H9 (cell line): Measurements from ENCODE around the gene SLC2A5. TPM values are rescaled to one million over a fixed set of nuclear protein-coding genes. Genes with fewer than 3 reads are reported as not detected.

Source experiments
- DNase-seq: peaks from one replicate; pipeline ENCODE4 v3.0.0-alpha.2; 2017
- H2AFZ ChIP-seq: one replicate; pipeline ENCODE4 v1.6.1; 2013; ENCODE audit warnings: mild to moderate bottlenecking, low read length, control low read depth, moderate library complexity
- H2AK5ac ChIP-seq: 2 replicates; pipeline ENCODE4 v1.6.1; 2013; ENCODE audit warnings: low read length, control low read depth, mixed read lengths; ENCODE audit not compliant: insufficient read length
- H2BK120ac ChIP-seq: one replicate; pipeline ENCODE4 v1.6.1; 2013; ENCODE audit warnings: low read depth, mild to moderate bottlenecking, low read length, control low read depth, inconsistent platforms; ENCODE audit not compliant: poor library complexity, severe bottlenecking
- H2BK12ac ChIP-seq: 2 replicates; pipeline ENCODE4 v1.6.1; 2013; ENCODE audit warnings: low read length, control low read depth, mixed read lengths, low read depth; ENCODE audit not compliant: insufficient read length
- H2BK15ac ChIP-seq: 2 replicates; pipeline ENCODE4 v1.6.1; 2013; ENCODE audit warnings: low read depth, low read length, control low read depth
- H2BK20ac ChIP-seq: one replicate; pipeline ENCODE4 v1.6.1; 2013; ENCODE audit warnings: low read depth, mild to moderate bottlenecking, low read length, control low read depth, inconsistent platforms; ENCODE audit not compliant: poor library complexity, severe bottlenecking
- H2BK5ac ChIP-seq: 2 replicates; pipeline ENCODE4 v1.6.1; 2013; ENCODE audit warnings: low read length, control low read depth, mixed read lengths; ENCODE audit not compliant: insufficient read length
- H3K14ac ChIP-seq: 2 replicates; pipeline ENCODE4 v1.6.1; 2013; ENCODE audit warnings: low read length, control low read depth; ENCODE audit not compliant: insufficient read depth
- H3K18ac ChIP-seq: 2 replicates; pipeline ENCODE4 v1.6.1; 2013; ENCODE audit warnings: low read depth, mild to moderate bottlenecking, mixed read lengths, low read length, control low read depth; ENCODE audit not compliant: insufficient read length
- H3K23ac ChIP-seq: 2 replicates; pipeline ENCODE4 v1.6.1; 2013; ENCODE audit warnings: low read length, control low read depth, mixed read lengths, low read depth; ENCODE audit not compliant: insufficient read length
- H3K23me2 ChIP-seq: 2 replicates; pipeline ENCODE4 v1.6.1; 2013; ENCODE audit warnings: low read depth, mild to moderate bottlenecking, mixed read lengths, low read length, control low read depth; ENCODE audit not compliant: insufficient read length, poor library complexity, severe bottlenecking
- H3K27ac ChIP-seq: 2 replicates; pipeline ENCODE4 v1.5.1; 2013; ENCODE audit warnings: low read length, control low read depth, mixed read lengths, low read depth; ENCODE audit not compliant: insufficient read length
- H3K27me3 ChIP-seq: 2 replicates; pipeline ENCODE4 v1.6.1; 2013; ENCODE audit warnings: low read length, control low read depth, inconsistent platforms; ENCODE audit not compliant: insufficient read depth
- H3K4ac ChIP-seq: 2 replicates; pipeline ENCODE4 v1.6.1; 2013; ENCODE audit warnings: low read depth, mild to moderate bottlenecking, control low read depth, inconsistent platforms, low read length, moderate library complexity
- H3K4me1 ChIP-seq: 2 replicates; pipeline ENCODE4 v1.6.1; 2013; ENCODE audit warnings: low read length, control low read depth, inconsistent platforms; ENCODE audit not compliant: insufficient read depth
- H3K4me2 ChIP-seq: 2 replicates; pipeline ENCODE4 v1.6.1; 2013; ENCODE audit warnings: low read length, control low read depth, mixed read lengths; ENCODE audit not compliant: insufficient read length, insufficient read depth
- H3K56ac ChIP-seq: 2 replicates; pipeline ENCODE4 v1.6.1; 2013; ENCODE audit warnings: low read depth, mild to moderate bottlenecking, mixed read lengths, low read length, control low read depth; ENCODE audit not compliant: insufficient read length
- H3K79me1 ChIP-seq: 2 replicates; pipeline ENCODE4 v1.6.1; 2013; ENCODE audit warnings: low read depth, mild to moderate bottlenecking, moderate library complexity, low read length, control low read depth, inconsistent platforms; ENCODE audit not compliant: insufficient read depth, poor library complexity, severe bottlenecking
- H3K79me2 ChIP-seq: 2 replicates; pipeline ENCODE4 v1.6.1; 2013; ENCODE audit warnings: low read length, control low read depth, inconsistent platforms; ENCODE audit not compliant: insufficient read depth
- H3K9ac ChIP-seq: 2 replicates; pipeline ENCODE4 v1.6.1; 2013; ENCODE audit warnings: low read length, control low read depth, mixed read lengths; ENCODE audit not compliant: insufficient read length; ENCODE audit errors: extremely low read depth
- H3K9me3 ChIP-seq: one replicate; pipeline ENCODE4 v1.6.1; 2013; ENCODE audit warnings: low read depth, low read length, inconsistent platforms; ENCODE audit not compliant: control insufficient read depth
- H3T11ph ChIP-seq: one replicate; pipeline ENCODE4 v1.6.1; 2013; ENCODE audit warnings: mild to moderate bottlenecking, low read length, control low read depth, inconsistent platforms
- H4K20me1 ChIP-seq: one replicate; pipeline ENCODE4 v1.6.1; 2013; ENCODE audit not compliant: control insufficient read depth, insufficient read length, insufficient read depth
- H4K5ac ChIP-seq: 2 replicates; pipeline ENCODE4 v1.6.1; 2013; ENCODE audit warnings: low read depth, mild to moderate bottlenecking, mixed read lengths, low read length, control low read depth; ENCODE audit not compliant: insufficient read length
- H4K8ac ChIP-seq: replicated peaks from 2 replicates; pipeline ENCODE4 v1.6.1; 2013; ENCODE audit warnings: low read length, control low read depth, mixed read lengths, low read depth; ENCODE audit not compliant: insufficient read length
- H4K91ac ChIP-seq: 2 replicates; pipeline ENCODE4 v1.6.1; 2013; ENCODE audit warnings: low read depth, mild to moderate bottlenecking, moderate library complexity, mixed read lengths, low read length, control low read depth; ENCODE audit not compliant: insufficient read length
- H3K27ac Mint-ChIP-seq, 3 experiments: 2 replicates in 2 of 3; 3 replicates in 1 of 3; pipeline ENCODE4 v1.8.0; 2020 to 2021; ENCODE audit warnings: mixed read lengths in 3 of 3, mild to moderate bottlenecking in 1 of 3, moderate library complexity in 1 of 3
- H3K27me3 Mint-ChIP-seq: 2 replicates; pipeline ENCODE4 v1.8.0; 2021; ENCODE audit warnings: low read depth, mild to moderate bottlenecking, moderate library complexity, mixed read lengths
- H3K36me3 Mint-ChIP-seq, 3 experiments: 2 replicates in 2 of 3; 3 replicates in 1 of 3; pipeline ENCODE4 v1.8.0; 2020 to 2021; ENCODE audit warnings: low read depth in 3 of 3, mixed read lengths in 3 of 3; ENCODE audit not compliant: insufficient read depth in 1 of 3
- H3K4me1 Mint-ChIP-seq, 2 experiments: 2 replicates each; pipeline ENCODE4 v1.8.0; 2020; ENCODE audit warnings: mixed read lengths in 2 of 2
- H3K4me3 Mint-ChIP-seq, 2 experiments: 2 replicates in 1 of 2; 3 replicates in 1 of 2; pipeline ENCODE4 v1.8.0; 2020 to 2021; ENCODE audit warnings: mild to moderate bottlenecking in 2 of 2, mixed read lengths in 2 of 2, moderate library complexity in 1 of 2
- H3K9me3 Mint-ChIP-seq, 2 experiments: 2 replicates in 1 of 2; 3 replicates in 1 of 2; pipeline ENCODE4 v1.8.0; 2020; ENCODE audit warnings: mild to moderate bottlenecking in 2 of 2, mixed read lengths in 2 of 2, moderate library complexity in 1 of 2
- WGBS: extraction: QIAGEN DNeasy Blood & Tissue Kit; methylation state at CpG from one replicate; pipeline ENCODE4 v1.1.7; 2013; ENCODE audit warnings: missing lambda C conversion rate, low lambda C conversion rate, mixed read lengths; ENCODE audit not compliant: insufficient read length; ENCODE audit errors: extremely low coverage; 5-methylcytosine and 5-hydroxymethylcytosine counted together
- total RNA-seq: library from RNA; stranded (reverse); gene quantifications from 2 replicates; pipeline ENCODE4 v1.2.1, GENCODE V29; 2021
- TF ChIP-seq, protein P1 (sequence below): fragments of 200-600 bp; sonication (generic); conservative IDR thresholded peaks from 3 replicates; pipeline ENCODE4 v1.8.0; 2021; ENCODE audit warnings: antibody characterized with exemption, mild to moderate bottlenecking

The SLC2A5 gene
- total RNA-seq, 1 experiment from 2014 or later, result not detected

GRCh38 chr1:9051379-9051778, 18.1 kb downstream of the SLC2A5 start:
- H2AFZ ChIP-seq, result no peak overlapping the region
- no CpG with 5 or more reads among the region's 1 CpG for WGBS
- no peak overlapping the region for H3K4ac ChIP-seq
- no peak overlapping the region for H2BK20ac ChIP-seq
- H3K4me2 ChIP-seq, result no peak overlapping the region
- H3K18ac ChIP-seq, result no peak overlapping the region
- no peak overlapping the region for H4K91ac ChIP-seq
- H3K9me3 ChIP-seq, result no peaks in the 10 kb centered on the region
- H3K79me1 ChIP-seq, result no peaks in the 10 kb centered on the region
- Mint-ChIP-seq H3K4me1 (peaks cover 13 to 18% of the 10 kb centered on the region in 2 experiments), H3K27ac (peak overlapping the region; percentile 25 to 92 (median 88); a peak in 6 of 7 replicates), H3K9me3 (no peaks in the 10 kb centered on the region), H3K27me3 (no peaks in the 10 kb centered on the region; the same call in 1 of the 2 replicates), H3K36me3 (no peaks in the 10 kb centered on the region), H3K4me3 (peak overlapping the region in 1 of 2 experiments; percentile 36; a peak in 3 of 5 replicates)
- H3K4me1 ChIP-seq, result peaks cover 7% of the 10 kb centered on the region; the same call in 1 of the 2 replicates
- no peak overlapping the region for H4K8ac ChIP-seq
- H4K5ac ChIP-seq, result no peak overlapping the region
- H3K23ac ChIP-seq, result no peak overlapping the region
- no peaks in the 10 kb centered on the region for H3K23me2 ChIP-seq
- H2BK120ac ChIP-seq, result no peak overlapping the region
- H3K79me2 ChIP-seq, result no peaks in the 10 kb centered on the region
- no peak for DNase-seq
- no peak overlapping the region for H2AK5ac ChIP-seq
- H3K14ac ChIP-seq, result no peak overlapping the region
- no peak overlapping the region for H3T11ph ChIP-seq
- H3K27me3 ChIP-seq, result no peaks in the 10 kb centered on the region
- no peak overlapping the region for H2BK5ac ChIP-seq
- no peak overlapping the region for H3K56ac ChIP-seq
- no peak overlapping the region for H3K9ac ChIP-seq
- H2BK12ac ChIP-seq, result no peak overlapping the region
- H2BK15ac ChIP-seq, result no peak overlapping the region
- TF ChIP-seq, protein P1, sequence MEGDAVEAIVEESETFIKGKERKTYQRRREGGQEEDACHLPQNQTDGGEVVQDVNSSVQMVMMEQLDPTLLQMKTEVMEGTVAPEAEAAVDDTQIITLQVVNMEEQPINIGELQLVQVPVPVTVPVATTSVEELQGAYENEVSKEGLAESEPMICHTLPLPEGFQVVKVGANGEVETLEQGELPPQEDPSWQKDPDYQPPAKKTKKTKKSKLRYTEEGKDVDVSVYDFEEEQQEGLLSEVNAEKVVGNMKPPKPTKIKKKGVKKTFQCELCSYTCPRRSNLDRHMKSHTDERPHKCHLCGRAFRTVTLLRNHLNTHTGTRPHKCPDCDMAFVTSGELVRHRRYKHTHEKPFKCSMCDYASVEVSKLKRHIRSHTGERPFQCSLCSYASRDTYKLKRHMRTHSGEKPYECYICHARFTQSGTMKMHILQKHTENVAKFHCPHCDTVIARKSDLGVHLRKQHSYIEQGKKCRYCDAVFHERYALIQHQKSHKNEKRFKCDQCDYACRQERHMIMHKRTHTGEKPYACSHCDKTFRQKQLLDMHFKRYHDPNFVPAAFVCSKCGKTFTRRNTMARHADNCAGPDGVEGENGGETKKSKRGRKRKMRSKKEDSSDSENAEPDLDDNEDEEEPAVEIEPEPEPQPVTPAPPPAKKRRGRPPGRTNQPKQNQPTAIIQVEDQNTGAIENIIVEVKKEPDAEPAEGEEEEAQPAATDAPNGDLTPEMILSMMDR, result no peak
- no peak overlapping the region for H3K27ac ChIP-seq
- no peaks in the 10 kb centered on the region for H4K20me1 ChIP-seq
